ENCODE measurements around the gene CHMP4A.
"Not testable (repeated sequence)": the region's sequence is repeated elsewhere in the genome, so short reads cannot be mapped to it uniquely, and the experiment has no call there.

Gene CHMP4A

DNA sequence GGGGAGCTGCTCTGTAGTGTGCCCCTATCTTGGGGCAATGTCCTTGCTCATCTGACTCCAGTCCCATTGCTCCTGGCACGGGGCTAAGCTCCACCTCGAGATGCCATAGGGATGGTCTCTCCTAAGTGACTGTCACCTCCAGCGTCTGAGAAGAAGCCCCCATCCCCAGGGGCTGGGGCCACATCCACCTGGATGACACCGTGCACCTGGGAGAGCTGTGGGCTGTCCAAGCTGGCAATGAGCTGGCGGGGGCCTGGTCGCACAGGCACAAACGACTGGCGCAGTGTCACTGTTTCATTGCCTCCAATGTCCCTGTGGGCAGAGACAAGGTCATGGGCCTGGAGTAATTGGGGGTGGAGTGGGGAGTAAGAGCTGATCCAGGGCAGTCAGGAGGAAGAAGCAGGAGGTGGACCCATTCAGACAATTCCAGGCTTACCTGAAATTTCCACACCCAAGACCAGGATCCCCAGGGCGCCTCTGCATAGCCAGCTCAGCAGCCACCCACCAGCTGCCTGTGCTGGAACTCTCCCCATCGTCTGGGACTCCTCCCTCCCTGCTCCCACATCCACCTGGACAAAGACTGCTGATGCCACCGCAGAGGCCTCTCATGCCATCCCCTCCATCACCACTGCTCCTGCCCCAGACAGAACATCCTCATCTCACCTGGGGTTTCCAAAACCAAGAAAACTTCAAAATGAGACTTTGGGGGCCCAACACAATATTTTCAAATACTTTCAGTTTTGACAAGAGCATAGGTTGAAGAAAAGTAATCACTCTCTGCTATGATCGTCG, 36.1 kb upstream of the CHMP4A start:
- no peak overlapping the region for H3K4me3 ChIP-seq (ENCODE audit: low read depth, low read length)
- DNase-seq (ENCODE audit: low read depth) = no peak

GRCh38 chr14:24247422-24247821, 34.1 kb upstream of the CHMP4A start:
- no peak for DNase-seq (ENCODE audit: low read depth)
- H3K4me3 ChIP-seq (ENCODE audit: low read depth, low read length) = no peak overlapping the region

DNA sequence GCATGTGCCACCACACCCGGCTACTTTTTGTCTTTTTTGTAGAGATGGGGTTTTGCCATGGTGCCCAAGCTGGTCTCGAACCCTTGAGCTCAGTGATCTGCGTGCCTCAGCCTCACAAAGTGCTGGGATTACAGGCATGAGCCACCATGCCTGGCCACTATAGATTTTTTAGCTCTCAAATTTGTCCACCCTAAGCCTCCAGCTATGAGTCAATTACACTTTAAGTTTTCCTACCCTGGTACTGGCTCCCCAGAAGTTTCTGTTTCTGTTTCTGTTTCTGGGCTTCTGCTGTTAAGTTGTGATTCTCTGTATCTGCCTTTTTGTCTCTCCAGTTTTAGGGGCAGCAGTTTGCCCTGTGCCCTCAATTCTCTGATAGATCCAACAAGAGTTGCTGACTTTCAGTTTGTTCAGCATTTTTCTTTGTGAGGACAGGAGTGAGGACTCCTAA, 33.5 kb upstream of the CHMP4A start:
- no peak overlapping the region for H3K4me3 ChIP-seq (ENCODE audit: low read depth, low read length)
- no peak for DNase-seq (ENCODE audit: low read depth)

- not testable (repeated sequence) for H3K4me3 ChIP-seq (ENCODE audit: low read depth, low read length); DNase-seq (ENCODE audit: low read depth)
Observed at GRCh38 chr14:24245350-24245749, 32.1 kb upstream of the CHMP4A start.

GRCh38 chr14:24243336-24243836, 30.1 kb upstream of the CHMP4A start:
- no peak for DNase-seq (ENCODE audit: low read depth)
- H3K4me3 ChIP-seq (ENCODE audit: low read depth, low read length) = peak overlapping the region; percentile 90

DNA sequence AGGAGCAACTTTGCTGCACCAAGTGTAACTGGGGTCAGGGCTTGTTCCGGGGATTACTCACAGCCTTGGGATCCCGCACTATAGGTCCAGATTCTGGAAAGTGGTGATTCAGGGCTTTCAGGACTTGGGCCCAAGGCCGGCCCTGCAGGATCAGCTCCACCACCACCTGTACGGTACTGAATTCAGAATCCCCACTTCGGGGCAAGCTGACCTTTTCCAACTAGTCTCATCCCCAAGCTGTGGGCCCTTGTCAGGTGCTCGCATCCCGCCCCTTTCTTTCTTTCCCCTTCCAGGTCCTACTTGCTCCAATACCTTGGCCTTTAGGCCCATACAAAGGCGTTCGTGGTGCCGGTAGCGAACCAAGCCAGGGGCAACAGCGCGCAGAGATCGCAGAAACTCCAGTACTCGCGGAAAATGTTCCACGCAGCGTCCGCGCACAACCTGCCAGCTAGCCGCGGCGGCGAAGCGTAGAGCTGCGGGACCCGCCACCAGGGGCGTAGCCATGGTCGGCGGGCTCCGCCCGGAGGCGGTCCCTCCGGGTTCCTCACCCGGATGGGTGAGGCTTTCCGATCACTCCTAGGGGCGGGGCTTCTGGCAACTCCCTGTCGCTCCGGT, 28.6 kb upstream of the CHMP4A start:
- H3K4me3 ChIP-seq (ENCODE audit: low read depth, low read length) = peak overlapping the region; percentile 90
- DNase-seq (ENCODE audit: low read depth) = peak; percentile 68

DNA sequence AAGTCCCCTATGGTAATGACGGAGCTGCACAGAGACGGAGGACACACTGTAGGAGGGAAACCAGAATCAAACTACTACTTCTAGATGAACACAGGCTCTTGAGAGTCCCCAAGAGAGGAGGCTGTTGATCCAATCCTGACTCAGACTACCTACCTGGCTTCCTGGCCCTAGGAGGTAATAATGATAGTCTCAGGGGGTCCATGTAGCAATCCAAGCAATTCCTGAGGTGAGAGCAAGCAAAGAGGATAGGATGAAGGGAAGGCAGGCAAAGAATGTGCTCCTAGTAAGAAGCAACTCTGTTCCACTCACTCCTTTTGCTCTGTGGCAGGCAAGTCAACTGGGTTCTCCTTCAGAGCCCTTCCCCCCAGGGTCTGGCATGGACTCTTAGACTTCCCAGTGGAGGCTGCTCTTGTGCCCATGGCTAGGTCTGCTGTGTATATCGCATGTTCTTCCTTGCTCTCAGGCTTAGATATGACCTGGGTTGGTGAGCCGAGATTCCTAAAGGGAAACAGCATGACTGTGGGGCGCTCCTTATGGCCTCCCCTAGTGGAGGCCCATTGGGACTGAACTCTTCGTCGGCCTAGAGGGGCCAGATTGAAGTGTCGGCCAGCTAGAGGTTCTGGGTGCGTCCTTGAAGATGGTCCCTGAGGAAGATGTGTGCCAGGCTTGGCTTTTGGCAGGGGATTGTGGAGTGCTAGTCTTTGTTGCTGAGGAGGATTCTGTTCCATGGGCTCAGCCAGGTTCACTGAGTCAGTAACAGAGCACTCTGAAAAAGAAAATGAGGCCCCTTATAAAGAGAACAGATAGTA, 27.0 kb upstream of the CHMP4A start:
- no peak for DNase-seq (ENCODE audit: low read depth)
- H3K4me3 ChIP-seq (ENCODE audit: low read depth, low read length) = no peak overlapping the region

DNA sequence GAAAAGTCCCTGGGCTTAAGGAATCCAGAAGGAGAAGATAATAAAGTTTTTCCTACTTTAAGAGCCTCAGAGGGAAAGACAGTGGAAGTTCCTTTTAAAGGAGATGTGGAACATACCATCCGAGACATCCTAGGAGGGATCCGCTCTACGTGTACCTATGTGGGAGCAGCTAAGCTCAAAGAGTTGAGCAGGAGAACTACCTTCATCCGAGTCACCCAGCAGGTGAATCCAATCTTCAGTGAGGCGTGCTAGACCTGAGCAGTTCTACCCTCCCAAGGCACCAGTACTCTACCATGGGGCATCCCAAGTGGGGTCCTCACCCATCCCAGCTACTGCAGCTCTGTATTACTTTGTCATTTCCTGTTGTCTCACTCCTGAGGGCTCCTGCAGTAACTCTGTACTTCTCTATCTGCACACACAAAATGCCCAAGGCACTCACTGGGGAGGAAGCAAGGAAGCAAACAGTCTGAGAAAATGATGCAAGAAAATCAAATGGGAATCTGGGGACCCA, 25.3 kb upstream of the CHMP4A start:
- no peak for DNase-seq (ENCODE audit: low read depth)
- no peak overlapping the region for H3K4me3 ChIP-seq (ENCODE audit: low read depth, low read length)

DNA sequence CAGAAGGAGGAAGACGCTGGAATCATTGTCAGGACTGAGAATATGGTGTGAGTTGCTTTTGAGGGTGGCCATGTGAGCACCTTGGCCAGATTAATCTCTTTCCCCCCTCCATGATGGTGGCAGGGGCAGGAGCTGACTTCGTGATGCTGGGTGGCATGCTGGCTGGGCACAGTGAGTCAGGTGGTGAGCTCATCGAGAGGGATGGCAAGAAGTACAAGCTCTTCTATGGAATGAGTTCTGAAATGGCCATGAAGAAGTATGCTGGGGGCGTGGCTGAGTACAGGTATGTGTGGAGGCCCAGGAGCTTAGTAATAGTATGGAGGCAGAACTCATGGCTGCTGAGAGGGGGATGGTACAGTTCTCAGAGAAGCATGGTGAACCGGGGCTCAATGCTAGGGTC, 24.8 kb upstream of the CHMP4A start:
- no peak for DNase-seq (ENCODE audit: low read depth)
- no peak overlapping the region for H3K4me3 ChIP-seq (ENCODE audit: low read depth, low read length)

- no peak overlapping the region for H3K4me3 ChIP-seq (ENCODE audit: low read depth, low read length)
- DNase-seq (ENCODE audit: low read depth) = no peak
Observed at GRCh38 chr14:24237463-24237955, 24.2 kb upstream of the CHMP4A start.

DNA sequence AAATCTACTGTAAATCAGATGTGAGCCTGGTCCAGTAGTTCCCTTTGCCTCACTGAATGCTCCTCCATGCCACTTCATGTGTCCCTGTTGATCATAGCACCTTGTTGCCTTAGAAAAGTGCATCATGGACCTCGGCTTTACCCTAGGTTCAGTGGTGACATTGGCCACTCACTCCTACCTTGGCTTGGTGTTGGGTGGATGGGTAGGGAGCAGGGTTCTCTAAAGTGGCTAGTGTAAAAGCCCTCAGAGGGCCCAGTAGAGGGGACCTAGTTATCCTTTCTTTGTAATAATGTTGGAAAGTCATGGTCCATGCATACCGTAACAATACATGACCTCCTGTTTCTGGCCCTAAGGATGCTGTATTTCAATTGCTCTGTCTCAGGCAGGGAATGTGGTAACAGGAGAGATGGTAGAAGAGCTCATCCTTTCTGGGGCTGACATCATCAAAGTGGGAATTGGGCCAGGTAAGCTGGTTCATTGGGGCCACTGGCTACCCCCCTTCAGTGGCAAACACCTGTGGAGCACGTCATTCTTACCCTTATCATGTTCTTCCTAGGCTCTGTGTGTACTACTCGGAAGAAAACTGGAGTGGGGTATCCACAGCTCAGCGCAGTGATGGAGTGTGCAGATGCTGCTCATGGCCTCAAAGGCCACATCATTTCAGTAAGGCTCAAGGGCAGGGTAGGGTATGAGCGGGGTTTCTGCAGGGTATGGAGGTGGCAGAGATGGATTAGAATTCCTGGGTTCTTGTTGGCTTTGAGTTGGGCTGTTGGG, 23.6 kb upstream of the CHMP4A start:
- H3K4me3 ChIP-seq (ENCODE audit: low read depth, low read length) = no peak overlapping the region
- DNase-seq (ENCODE audit: low read depth) = no peak

DNA sequence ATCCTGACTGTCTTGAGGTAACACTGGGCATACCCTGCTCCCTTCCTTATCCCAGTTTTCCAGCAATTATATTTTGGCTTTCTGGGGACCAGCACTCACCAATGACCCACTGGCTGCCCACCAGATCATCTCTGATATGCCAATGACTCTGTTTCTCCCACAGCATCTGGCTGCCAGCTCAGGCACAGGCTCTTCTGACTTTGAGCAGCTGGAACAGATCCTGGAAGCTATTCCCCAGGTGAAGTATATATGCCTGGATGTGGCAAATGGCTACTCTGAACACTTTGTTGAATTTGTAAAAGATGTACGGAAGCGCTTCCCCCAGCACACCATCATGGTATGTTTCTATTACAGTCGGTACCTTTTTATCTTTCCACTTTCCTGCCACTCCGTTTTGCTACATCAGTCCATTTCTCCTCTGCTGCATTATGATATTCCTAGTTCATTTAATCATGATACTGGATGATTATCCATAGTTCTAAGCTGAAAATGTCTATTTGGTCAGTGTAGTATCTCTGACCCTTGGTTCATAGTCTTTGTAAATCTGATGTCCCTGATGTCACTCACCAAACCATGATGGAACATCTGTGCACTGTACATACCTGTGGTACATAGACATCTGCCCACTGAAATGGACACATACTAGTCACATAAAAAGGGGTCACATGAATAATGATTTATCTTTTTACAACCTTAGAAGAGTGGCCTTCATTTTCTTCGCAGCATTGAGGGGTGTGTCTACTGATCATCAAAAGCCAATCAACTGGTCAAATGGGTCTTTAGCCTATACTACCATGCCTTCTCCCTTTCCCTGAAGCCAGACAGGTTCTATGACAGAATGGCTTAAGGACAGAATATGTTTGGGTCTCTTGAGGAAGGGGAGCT, 22.8 kb upstream of the CHMP4A start:
- H3K4me3 ChIP-seq (ENCODE audit: low read depth, low read length) = no peak overlapping the region
- DNase-seq (ENCODE audit: low read depth) = no peak

- no peak overlapping the region for H3K4me3 ChIP-seq (ENCODE audit: low read depth, low read length)
- DNase-seq (ENCODE audit: low read depth) = no peak
Observed at GRCh38 chr14:24234095-24235005, 21.1 kb upstream of the CHMP4A start.

GRCh38 chr14:24233538-24233866, 20.2 kb upstream of the CHMP4A start:
- DNase-seq (ENCODE audit: low read depth) = no peak
- peak overlapping the region; percentile 90 for H3K4me3 ChIP-seq (ENCODE audit: low read depth, low read length)

DNA sequence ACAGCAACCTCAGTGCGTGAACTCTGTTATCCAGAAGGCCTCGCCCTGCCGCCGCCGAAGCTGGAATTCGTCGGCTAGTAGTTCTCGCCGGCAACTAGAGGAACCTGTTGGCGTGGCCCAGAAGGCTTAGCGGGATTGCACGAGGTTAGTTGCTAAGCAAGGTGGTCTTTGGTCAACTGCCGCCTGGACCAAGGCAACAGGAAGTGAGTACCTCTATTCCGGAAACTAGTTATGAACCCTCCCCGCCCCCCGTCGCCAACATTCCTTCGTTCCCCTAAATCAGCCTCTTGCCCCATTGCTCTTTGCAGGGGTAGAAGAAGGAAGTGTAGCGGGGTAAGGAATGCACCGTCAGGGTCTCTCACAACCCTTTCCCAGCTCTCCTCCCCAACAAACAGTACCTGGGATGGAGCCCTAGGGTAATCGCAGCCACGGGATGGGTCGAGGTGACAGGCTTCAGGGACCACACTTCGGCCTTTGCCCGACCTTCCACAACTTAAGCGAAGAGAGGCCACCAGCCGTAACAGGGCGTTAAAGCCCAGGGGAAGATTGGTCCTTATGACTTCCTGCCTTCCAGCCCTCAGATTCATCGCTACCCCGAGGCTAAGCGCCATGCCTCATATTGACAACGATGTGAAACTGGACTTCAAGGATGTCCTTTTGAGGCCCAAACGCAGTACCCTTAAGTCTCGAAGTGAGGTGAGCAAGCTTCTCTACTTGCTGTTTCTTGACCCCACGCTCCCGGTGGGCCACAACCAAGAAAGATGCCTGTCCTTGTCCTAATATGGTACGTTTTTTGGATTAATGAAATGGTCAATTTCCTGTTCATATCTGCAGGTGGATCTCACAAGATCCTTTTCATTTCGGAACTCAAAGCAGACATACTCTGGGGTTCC, 19.6 kb upstream of the CHMP4A start, which contains the start of gene GMPR2:
GMPR2 (plus strand) TSS at position 285 of the 893 bp plus-strand sequence; CDS start at position 610, 325 bp downstream.
- H3K4me3 ChIP-seq (ENCODE audit: low read depth, low read length) = peak within 1 kb of the TSS; percentile 90
- DNase-seq (ENCODE audit: low read depth) = no peak

DNA sequence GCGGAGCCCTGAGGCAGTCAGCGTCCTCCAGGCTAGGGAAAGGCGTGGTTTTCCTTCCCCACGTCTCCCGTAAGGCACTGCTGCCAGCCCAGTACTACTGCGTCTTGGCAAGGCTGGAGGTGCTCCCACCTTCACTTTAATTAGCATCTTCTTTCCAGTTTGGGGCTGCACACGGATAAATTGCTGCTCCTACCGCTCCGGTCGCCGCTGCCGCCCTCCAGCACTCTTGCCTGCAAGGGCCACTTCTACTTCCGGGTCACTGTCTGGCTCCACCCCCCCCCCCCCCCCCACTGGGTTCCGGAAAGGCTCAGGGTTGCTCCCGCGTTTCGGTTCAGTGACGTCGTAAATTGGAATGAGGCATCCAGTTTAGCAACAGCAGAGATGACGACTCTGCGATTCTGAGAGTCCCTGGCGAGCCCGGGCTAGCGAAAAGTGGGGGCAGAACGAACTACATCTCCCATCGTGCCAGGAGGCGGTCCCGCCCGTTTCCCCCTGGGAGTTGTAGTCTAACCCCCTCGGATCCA, 18.9 kb upstream of the CHMP4A start, which contains the start of gene NEDD8:
NEDD8 (minus strand) TSS at position 247 of the 524 bp plus-strand sequence; CDS start at position 147, 100 bp downstream.
- peak; percentile 92 for DNase-seq (ENCODE audit: low read depth)
- H3K4me3 ChIP-seq (ENCODE audit: low read depth, low read length) = peak within 1 kb of the TSS; percentile 90

Data from skeletal muscle cell (primary cell).